RPMI7951 (cell line): ENCODE data around the gene GLP1R. TPM values are rescaled to one million over a fixed set of nuclear protein-coding genes. Genes with fewer than 3 reads are reported as not detected.

Experiments
- DNase-seq: peaks from one replicate; pipeline ENCODE4 v3.0.0-alpha.2; 2012; ENCODE audit warnings: low read depth
- total RNA-seq: library from RNA; depleted of rRNA; stranded (reverse); fragments of >200 nt; shearing (Covaris generic); gene quantifications from 2 replicates; pipeline ENCODE4 v1.2.3, GENCODE V29; 2014

Gene GLP1R
- total RNA-seq, 1 experiment from 2014 or later, result not detected

DNA sequence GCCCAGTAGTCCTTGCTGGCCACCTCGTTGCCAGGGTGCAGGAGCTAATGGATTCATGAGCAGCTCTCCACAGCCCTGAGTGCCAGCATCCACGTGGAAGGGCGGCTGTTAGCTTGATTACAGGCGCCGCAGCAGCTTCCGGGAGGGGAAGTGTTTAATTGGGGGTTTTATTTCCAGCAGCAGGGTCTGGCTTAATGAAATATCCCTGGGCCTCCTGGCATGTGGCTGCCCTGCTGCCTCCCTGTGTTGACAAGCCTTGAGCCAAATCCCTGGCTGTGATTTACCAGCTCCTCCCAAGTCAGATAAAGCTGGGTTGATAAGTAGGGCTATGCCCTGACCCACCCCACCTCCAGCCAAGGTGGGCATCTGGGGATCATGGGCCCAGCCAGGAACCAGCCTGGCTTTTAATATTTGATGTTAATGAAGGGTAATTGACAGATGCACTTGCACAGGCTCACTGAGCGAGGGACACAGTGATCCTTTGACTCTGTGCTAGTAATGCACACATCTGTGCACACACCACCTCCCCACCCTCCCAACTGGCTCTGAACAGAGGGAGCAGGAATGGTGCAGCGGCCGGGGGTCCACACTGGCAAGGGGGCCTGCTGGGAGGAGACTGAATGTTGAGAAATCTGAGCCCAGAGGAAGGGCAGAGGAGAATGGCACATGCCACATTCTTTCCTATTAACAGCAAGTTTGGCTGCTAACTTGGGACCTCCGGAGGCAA is 13.6 kb downstream of the GLP1R start:
- DNase-seq, result no peak

DNA sequence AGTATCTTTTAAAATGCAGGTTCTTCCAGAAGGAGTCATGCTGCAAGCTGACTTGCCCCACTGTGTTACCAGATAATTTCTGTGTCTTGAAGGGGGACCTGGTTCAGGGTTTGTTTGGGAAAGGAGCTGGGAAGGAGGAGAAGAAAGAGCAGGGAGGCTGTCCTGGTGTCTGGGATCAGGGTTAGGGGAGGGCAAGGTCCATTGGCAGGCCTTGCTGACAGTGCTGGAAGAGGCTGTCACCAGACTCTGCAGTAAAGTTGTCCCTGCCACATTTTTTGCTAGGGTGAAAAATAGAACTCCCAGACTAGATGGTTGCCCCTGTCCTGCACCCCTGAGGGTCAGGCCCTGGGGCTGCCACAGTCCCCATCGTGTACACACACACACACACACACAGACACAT is 14.9 kb downstream of the GLP1R start:
- DNase-seq, result no peak

- no peak for DNase-seq
These were observed 17.0 kb downstream of the GLP1R start for GRCh38 chr6:39065561-39065960.

DNA sequence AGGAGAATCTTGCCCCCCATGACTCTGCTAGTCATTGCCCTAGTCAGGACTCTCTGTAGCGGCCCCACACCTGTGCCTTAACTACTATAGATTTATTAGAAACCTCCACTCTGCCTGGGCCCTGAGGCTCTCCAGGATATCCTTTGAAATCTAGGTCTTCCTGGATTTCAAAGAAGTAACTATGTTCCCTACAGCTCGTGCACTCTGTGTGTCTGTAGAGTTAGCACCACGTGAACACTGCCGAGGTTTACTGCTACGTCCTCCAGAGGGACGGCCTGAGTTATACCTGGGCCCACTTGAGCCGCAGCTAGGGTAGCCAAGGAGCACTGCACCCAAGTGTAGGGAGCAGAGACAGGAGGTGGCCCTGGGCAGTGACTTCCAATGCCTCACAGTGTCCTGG is 19.8 kb downstream of the GLP1R start:
- no peak for DNase-seq

DNA sequence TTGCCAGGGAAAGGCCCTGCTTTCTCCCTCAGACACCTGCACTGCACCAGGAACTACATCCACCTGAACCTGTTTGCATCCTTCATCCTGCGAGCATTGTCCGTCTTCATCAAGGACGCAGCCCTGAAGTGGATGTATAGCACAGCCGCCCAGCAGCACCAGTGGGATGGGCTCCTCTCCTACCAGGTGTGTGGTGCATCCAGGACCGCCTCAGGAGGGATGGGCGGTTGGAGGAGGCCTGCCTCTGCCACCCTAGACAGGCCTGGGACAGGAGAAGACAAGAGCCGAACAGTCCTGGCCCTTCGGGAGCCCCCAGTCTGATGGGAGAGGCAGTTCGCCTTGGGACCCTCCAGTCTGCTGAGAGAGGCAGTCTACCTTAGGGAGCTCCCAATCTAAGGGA is 24.2 kb downstream of the GLP1R start:
- DNase-seq, result no peak

GRCh38 chr6:39073471-39074355 is 25.1 kb downstream of the GLP1R start:
- DNase-seq, result no peak

- DNase-seq, result no peak
These were observed 25.9 kb downstream of the GLP1R start for GRCh38 chr6:39074486-39074885.

DNA sequence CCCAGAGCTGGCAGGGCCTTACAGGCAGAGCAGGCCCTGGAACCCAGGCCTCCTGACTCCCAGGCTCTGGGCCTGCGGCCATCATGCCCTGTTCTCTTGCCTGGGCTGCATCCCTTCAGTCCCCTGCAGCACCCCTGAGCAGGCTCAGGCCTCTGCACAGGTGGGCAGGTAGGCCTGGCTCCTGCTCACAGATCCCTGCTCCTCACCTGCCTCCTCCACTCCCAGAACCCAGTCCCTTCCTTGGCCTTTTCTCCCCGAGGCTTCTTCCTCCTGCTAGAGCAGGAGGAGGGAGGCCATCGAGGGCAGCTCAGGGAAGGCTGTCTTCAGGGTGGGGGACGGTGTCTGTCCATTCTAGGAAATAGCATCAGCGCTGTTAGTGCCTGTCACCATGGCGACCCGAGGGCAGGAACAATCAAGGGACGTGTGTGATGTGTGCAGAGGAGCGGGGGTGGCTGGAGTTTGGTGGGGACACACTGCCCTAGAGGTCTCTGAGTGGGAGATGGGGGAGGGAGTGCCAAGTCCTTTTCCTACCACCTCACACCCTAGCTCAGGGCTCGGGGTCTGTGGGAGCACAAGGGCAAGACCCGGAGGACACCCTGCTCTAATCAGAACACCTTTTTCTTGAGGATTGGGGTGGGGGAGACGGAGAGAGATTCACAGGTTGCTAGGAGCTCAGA is 26.6 kb downstream of the GLP1R start:
- DNase-seq, result no peak

DNA sequence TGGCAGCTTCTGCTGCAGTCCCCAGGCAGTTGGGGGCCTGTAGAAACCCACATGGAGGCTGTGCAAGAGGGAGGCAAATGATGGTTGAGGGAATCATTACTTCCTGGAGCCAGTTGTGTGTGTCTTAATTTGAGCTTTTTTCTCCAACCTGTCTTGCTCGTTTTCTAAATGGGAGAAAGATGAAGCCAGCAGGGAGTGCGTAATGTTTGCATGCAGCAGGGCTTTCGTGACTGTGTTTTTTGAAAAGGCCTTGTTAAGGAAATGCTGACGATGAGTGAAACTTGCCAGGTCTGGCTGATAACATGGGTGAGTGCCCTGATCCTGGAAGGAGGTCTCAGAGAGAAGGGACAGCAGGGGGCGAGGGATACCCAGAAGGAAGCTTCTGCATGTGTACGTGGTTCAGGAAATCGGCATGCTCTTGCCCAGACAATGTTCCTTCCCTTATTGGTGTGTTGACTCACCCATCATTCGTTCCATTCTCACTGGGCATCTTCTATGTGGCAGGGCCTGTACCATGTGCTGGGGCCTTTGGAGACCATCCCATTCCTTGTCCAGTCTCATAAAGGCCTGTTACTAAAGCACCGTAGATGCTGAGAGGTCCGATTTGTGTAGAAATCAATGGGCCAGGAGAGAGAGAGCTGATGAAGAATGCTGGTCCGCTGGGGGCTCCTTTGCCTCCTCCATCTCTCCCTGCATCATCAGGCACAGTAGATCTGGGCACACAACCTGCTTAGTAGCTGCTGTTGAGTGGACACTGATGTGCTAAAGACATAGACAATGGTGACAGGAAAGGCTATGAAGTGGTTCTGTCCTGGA is 27.4 kb downstream of the GLP1R start:
- DNase-seq, result no peak

DNA sequence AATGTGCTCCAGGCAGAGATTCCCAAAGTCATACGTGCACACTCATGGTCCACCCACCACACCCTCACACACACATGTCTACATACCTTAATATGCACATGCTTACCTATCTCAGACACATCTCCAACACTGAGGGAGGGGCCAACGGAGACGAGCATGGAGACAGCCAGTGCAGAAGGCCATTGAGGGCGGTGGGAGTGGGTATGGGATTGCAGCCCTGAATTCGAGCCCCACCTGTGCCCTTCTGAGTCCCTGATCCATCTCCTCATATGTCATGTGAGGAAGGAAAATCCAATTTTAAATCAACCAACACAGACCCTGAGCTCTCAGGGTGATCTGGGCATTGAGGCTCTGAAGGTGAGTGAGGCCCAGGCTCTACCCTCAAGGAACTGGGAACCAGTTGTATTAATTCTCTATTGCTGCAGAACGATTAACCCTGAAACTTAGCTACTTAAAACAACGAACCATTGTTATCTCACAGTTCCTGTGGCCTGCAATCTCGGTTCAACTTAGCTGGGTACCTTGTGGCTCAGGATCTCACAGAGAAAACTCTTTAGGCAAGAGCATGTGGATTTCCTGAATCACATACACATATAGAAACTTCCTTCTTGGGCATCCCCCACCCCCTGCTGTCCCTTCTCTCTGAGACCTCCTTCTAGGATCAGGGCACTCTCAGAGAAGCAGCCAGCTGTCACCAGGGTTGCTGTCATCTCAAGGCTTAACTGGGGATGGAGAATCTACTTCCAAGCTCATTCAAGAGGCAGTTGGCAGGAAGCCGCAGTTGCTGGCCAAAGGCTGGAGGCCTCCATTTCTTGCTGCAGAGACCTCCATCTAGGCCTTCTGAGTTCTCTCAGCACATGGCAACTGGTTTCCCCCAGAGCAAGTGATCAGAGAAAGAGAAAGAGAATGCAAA is 28.3 kb downstream of the GLP1R start:
- DNase-seq, result no peak

- no peak for DNase-seq
These were observed 29.5 kb downstream of the GLP1R start for GRCh38 chr6:39077882-39078594.

GRCh38 chr6:39078695-39079094 is 30.1 kb downstream of the GLP1R start:
- no peak for DNase-seq

GRCh38 chr6:39079197-39080125 is 30.9 kb downstream of the GLP1R start:
- no peak for DNase-seq

- DNase-seq, result no peak
These were observed 31.8 kb downstream of the GLP1R start for GRCh38 chr6:39080246-39080875.

- DNase-seq, result no peak
These were observed 33.7 kb downstream of the GLP1R start for GRCh38 chr6:39082310-39082709.

- DNase-seq, result no peak
These were observed 34.7 kb downstream of the GLP1R start for GRCh38 chr6:39083231-39083634.

DNA sequence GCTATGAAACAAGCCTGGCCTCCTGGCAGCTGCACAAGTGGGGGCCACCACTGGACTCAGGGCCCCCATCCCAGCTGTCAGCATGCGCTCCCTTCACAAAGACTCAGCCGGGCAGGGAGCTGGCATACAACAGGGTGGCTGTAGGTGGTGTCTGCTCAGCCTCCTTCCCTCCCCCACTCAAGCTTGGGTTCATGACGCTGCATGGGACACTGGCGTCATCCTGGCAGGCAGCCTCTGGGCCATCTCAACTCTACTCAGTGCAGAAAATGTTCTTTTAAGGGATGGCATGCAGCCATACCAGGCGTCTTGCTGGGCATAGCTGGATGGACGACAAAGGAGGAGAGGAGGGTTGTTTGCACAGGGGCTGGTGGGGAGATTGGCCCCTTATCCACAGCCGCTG is 35.9 kb downstream of the GLP1R start:
- DNase-seq, result no peak

DNA sequence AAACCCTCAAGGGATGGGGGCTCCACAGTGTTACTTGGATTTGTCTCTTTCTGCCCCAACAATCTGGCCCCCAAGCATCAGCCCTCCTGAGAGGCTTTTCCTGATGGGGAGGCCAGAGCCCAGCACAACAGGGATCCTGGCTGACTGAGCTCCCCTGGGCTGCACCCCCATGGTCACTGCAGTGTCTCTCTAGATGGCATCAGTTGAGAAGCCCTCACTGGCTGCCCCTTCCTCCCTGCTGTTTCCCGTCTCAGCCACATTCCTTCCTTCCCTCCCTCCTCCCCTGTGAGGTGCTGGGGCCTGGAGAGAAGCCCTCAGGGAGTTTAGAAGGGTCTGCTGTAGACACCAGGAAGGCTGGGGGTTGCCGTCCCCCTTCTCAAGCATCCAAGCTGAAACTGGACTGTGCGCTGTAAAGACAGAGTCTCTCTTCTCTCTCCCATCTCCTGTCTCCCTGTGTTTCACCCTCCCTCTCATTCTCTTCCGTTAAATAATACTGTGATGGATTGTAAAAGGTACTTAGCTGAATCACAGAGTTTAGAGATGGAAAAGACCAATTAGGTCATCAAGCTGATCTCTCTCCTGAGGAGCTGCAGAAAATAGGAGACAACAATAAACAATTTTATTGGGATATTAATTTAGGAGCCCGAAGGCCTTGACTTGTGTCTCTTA is 36.7 kb downstream of the GLP1R start:
- no peak for DNase-seq
